BE2C (cell line): ENCODE measurements around the gene FLACC1.

Experiments used
- DNase-seq: peaks from one replicate; pipeline ENCODE4 v3.0.0-alpha.2; 2020
- H3K27me3 ChIP-seq: fragments of 250-450 bp; sonication (Bioruptor Pico); 2 replicates; pipeline ENCODE4 v1.5.1; 2020; ENCODE audit warnings: mild to moderate bottlenecking
- H3K36me3 ChIP-seq: fragments of 250-450 bp; sonication (Bioruptor Pico); 2 replicates; pipeline ENCODE4 v1.5.1; 2020; ENCODE audit warnings: mild to moderate bottlenecking
- H3K4me1 ChIP-seq: fragments of 250-450 bp; sonication (Bioruptor Pico); 2 replicates; pipeline ENCODE4 v1.5.1; 2020
- H3K4me3 ChIP-seq: 2 replicates; pipeline ENCODE4 v1.5.1; 2011; ENCODE audit warnings: low read depth, low read length
- H3K9me3 ChIP-seq: fragments of 250-450 bp; sonication (Bioruptor Pico); 2 replicates; pipeline ENCODE4 v1.5.1; 2020
- TF ChIP-seq, protein P1 (sequence below): IDR thresholded peaks from 2 replicates; pipeline ENCODE4 v1.5.1; 2012; ENCODE audit warnings: mild to moderate bottlenecking, low read depth, low read length

The FLACC1 gene

DNA sequence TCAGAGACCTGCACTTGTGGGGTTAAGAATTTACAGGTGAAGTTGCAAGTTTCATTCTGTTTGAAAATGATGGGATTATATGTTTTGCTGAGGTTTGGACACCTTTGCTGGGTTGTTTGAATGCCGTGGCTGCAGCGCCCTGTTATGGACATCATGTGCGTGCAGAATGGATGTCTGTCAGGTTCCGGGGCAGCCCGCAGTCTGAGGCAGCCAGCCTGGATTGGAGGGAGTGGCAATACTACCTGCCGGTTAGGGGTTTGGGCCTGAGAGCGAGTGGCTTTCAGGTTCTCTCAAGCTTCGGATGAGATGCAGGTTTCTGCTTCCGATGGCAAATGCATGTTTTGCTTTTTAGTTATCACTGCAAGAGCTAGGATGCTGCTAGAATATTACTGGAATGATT is 95.7 kb downstream of the FLACC1 start:
- peaks cover 7% of the 10 kb centered on the region for H3K4me1 ChIP-seq
- H3K9me3 ChIP-seq, result no peaks in the 10 kb centered on the region
- TF ChIP-seq, protein P1, sequence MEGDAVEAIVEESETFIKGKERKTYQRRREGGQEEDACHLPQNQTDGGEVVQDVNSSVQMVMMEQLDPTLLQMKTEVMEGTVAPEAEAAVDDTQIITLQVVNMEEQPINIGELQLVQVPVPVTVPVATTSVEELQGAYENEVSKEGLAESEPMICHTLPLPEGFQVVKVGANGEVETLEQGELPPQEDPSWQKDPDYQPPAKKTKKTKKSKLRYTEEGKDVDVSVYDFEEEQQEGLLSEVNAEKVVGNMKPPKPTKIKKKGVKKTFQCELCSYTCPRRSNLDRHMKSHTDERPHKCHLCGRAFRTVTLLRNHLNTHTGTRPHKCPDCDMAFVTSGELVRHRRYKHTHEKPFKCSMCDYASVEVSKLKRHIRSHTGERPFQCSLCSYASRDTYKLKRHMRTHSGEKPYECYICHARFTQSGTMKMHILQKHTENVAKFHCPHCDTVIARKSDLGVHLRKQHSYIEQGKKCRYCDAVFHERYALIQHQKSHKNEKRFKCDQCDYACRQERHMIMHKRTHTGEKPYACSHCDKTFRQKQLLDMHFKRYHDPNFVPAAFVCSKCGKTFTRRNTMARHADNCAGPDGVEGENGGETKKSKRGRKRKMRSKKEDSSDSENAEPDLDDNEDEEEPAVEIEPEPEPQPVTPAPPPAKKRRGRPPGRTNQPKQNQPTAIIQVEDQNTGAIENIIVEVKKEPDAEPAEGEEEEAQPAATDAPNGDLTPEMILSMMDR, result no peak
- no peaks in the 10 kb centered on the region for H3K27me3 ChIP-seq
- H3K4me3 ChIP-seq, result no peak overlapping the region
- no peaks in the 10 kb centered on the region for H3K36me3 ChIP-seq
- no peak for DNase-seq

DNA sequence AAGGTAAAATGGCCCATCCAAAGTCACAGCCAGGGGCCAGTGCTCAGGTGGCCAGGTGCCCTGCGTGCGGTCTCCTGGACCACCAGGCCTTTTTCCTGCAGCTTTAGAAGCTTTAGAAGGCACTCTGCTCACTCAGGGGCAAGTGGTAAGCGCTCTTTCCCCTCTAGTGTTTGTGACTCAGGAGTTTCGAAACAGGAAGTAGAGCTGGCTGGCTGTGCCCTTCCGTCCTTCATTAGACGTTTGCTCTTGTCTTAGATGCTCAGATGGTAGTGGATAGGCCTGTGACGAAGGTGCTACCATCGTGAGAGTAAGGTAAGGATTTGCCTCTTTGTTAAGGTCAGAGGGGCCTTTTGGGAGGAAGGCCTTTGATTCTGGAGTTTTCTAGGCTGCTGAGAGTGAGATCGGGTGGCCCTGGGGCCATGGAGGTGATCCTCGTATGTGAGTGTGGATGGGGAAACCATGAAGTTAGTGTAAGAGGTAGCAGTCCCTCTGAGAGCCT is 96.8 kb downstream of the FLACC1 start, which contains the start of gene CASP8:
Gene CASP8 (plus strand): TSS at position 235 of the 499 bp plus-strand sequence. CDS start 5,951 bp downstream, outside the sequence.
- Histone ChIP-seq H3K36me3 (no peaks in the 10 kb centered on the region), H3K27me3 (no peaks in the 10 kb centered on the region), H3K4me3 (no peak within 1 kb of the TSS), H3K9me3 (no peaks in the 10 kb centered on the region), H3K4me1 (peaks cover 7% of the 10 kb centered on the region)
- no peak for DNase-seq
- TF ChIP-seq, protein P1, result no peak

DNA sequence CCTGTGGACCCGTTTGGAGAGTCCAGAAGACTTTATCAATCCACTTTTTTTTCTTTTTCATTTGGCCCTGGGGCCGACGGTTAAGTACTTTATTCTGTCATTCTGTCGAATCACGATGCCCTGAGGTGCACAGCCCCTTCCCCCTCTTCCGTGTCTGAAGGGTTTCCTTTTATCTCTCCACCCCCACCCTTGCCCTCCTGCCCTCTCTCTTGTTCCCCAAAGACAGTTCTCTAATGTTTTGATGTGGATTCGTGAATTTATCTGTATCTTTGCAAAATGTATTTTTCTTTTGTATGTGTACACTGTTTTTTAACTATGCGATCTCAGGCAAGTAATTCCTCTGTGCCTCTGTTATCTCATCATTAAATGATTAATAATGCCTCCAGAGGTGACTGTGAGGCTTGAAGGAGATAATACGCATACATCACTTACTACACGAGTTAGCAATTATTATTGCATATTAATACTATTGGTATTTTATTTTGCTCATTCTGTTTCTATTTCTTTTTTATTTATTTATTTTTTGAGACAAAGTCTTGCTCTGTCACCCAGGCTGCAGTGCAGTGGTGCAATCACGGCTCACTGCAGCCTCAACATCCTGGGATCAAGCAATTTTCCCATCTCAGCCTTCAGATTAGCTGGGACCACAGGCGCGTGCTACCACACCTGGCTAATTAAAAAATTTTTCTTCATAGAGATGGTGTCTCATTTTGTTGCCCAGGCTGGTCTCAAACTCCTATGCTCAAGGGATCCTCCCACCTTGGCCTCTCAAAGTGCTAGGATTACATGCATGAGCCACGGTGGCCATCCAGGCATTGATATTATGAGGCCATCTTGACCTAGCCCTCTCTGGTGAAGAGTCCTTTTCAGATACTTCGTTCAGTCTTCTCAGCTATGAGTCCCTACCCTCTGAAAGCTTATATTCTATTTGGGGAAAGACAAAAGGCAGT is 98.2 kb downstream of the FLACC1 start:
- Histone ChIP-seq H3K27me3 (no peaks in the 10 kb centered on the region), H3K9me3 (no peaks in the 10 kb centered on the region), H3K36me3 (no peaks in the 10 kb centered on the region), H3K4me3 (peak overlapping the region; percentile 48), H3K4me1 (peaks cover 7% of the 10 kb centered on the region)
- TF ChIP-seq, protein P1, result no peak
- DNase-seq, result no peak

DNA sequence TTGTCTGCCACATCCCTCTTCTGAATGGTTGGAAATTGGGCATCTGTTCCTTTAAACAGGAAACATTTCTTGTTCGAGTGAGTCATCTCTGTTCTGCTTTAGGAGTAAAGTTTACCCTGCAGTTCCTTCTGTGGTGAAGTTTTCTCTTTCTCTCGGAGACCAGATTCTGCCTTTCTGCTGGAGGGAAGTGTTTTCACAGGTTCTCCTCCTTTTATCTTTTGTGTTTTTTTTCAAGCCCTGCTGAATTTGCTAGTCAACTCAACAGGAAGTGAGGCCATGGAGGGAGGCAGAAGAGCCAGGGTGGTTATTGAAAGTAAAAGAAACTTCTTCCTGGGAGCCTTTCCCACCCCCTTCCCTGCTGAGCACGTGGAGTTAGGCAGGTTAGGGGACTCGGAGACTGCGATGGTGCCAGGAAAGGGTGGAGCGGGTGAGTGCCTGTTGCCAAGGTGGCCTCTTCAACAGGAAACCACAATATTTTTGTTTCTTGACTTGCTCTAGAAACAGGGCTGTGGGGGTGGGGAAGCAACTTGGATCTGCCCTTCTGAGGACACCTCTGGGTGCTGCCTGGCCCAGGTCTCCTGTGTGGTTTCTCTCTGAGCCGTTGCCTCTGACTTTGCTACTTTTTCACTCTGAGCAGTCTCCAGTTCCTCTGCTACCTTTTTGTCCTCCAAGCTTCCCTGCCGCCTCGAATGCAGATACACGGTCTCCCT is 99.0 kb downstream of the FLACC1 start:
- Histone ChIP-seq H3K36me3 (no peaks in the 10 kb centered on the region), H3K9me3 (no peaks in the 10 kb centered on the region), H3K4me3 (peak overlapping the region; percentile 48), H3K4me1 (peaks cover 7% of the 10 kb centered on the region), H3K27me3 (no peaks in the 10 kb centered on the region)
- TF ChIP-seq, protein P1, result no peak
- DNase-seq, result no peak

DNA sequence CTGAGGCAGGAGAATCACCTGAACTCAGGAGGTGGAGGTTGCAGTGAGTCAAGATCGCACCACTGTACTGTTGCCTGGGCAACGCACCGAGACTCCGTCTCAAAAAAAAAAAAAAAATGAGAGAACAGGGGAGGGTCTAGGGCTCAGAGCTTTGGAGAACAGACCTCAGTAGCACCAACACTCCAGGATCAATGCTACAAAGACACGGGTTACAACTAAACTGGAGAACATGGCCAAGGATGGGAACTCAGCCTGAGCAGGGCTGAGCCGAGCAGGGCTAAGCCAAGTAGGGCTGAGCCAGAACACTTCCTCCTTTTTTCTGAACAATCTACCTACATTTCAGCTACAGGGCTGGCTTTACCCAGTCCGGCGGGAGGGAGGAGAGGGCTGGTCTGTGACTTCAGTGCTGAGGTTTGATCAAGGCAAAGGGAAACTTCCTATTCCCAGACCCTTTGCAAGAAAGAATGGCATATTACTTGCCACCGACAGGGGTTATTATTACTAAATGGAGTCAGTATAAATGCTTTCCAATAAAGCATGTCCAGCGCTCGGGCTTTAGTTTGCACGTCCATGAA is 99.7 kb downstream of the FLACC1 start:
- Histone ChIP-seq H3K36me3 (no peaks in the 10 kb centered on the region), H3K27me3 (no peaks in the 10 kb centered on the region), H3K4me1 (peaks cover 7% of the 10 kb centered on the region), H3K4me3 (peak overlapping the region; percentile 48), H3K9me3 (no peaks in the 10 kb centered on the region)
- no peak for DNase-seq
- TF ChIP-seq, protein P1, result no peak
